Endometrial microvascular endothelial cells (primary cell): ENCODE results near the gene GNAS-AS1. TPM values are rescaled to one million over a fixed set of nuclear protein-coding genes. Genes with fewer than 3 reads are reported as not detected.

Experiments used
- in situ Hi-C: cut with HindIII; loops from 2 replicates; pipeline ENCODE4 v1.10.0; 2017; ENCODE audit warnings: low sequenced_read_pairs, low pct_unique_long_range_greater_than_20kb; ENCODE audit errors: inconsistent ontology term
- total RNA-seq: library from RNA; depleted of rRNA; stranded (reverse); fragments of >200 nt; gene quantifications from one replicate; pipeline ENCODE4 v1.2.3, GENCODE V29; 2015; ENCODE audit errors: inconsistent ontology term

The GNAS-AS1 gene
- total RNA-seq, 1 donor from 2014 or later, result not detected

DNA sequence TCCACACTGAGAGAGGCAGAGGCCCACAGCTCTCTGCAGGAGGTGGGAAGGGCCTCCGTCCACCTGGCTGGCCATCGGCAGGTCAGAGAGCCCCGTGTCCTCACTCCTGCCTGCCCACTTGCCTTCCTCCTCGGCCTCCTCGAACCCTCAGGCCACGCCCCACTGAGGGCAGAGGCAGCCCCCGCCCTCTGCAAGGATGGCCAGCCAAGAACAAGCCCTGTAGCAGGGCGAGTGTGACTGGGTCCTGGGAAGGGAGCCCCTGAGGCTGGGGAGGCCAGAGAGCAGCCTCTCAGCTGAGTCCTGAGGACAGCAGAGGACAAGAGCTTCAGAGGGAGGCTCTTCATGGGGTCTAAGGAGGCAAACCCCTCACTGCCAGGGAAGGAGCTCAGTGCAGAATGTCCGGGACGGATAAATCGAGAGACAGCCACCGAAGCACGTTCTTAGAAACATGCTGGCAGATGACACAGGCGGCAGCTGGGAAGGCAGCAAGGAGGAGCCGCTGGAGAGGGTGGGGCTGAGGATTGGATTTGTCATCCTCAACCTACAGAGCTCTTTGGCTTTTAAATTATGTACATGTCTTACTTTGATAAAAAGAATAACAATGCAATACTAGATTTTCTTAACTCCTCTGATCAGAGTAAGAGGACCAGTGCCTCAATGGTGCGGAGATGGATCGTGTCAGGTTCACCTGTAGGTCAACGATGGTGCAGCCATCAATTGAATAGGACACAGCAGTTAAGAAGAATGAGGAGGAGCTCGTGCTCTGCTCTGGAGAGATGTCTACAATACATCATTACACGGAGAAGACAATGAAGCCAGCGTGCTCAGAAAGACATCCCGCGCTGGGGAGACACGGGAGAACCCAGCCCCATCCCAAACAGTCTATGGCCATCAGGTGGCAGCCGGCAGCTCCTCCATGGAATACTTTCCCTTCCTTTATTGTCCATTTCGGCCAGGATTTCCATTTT is 53.0 kb downstream of the GNAS-AS1 start:
- in situ Hi-C loops, result no loop called here

DNA sequence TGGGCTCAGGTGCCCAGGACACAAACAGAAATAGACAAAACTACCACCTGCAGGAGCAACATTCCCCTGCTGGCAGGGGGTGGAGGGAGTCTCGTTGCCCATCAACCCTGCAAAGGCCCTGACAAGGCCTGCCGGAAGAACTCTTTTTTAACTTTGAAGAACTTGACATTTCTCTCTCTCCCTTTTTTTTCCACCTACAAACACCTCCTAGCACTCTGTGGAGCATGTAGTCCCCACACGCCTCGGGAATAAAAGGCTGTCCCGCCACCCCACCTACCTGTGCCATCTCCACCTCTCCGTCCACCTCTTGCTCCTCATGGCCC is 54.8 kb downstream of the GNAS-AS1 start:
- in situ Hi-C loops, result no loop called here

DNA sequence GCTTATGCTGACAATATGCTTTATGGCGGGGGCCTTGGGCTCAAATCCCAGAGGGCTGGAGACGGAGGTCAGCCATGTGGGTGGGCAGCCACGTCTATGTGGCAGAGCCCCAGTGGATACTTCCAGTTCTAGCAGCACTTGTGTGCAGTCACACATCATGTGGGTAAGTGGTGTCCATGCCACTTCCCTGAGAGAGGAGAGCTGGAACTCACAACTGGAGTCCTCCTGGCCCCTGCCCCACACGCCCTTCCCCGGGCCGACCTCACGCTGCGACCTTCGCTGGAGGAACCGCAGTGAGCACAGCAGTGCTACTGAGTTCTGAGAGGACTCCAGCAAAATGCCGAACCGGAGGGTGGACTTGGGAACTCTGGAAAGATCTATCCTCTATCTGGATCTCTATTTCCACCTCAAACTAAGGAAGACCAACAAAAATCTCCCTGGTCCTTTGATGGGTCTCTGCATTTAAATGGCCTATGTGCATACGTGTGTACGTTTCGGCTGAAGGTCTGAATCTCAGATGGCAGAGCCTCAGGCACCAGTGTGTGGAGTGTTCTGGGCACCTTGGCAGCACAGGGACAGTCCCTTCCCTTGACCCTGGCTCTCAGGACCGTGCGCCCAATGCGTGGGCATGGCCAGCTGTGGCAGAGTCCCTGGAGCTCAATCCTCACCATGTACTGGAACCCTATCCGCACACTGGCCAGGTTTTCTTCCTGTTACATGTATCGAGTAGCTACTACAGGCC is 55.4 kb downstream of the GNAS-AS1 start:
- in situ Hi-C loops, result no loop called here

DNA sequence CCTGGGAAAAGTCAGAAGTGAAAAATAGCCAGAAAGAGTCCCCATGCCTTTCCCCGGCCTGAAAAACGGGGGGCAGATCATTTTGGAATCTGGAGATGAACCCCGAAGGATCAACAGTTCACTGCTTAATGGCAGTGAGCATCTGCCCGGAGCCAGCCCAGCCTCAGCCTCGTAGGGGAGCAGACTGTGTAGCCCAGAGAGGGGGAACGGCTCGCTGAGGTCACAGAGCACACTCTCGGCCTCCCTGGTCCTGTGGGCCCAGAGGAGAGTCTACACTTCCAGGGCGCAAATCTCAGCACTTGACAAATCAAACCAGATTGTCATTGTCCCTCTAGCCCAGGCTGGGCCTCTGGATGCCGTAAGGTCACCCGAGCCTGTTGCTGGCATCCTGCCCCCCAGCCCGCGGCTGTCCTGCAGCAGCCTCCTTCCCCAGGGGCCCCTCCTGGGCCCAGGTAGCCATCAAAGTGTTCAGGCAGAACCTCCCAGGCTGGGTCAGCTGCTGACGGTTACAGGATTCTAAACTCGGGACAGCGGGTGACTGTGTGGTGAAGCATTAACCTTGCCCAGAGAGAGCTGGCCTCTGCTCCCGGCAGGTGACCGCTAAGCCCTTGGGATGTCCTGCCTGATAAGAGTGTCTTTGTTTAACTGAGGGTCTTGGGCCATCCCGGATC is 56.1 kb downstream of the GNAS-AS1 start:
- in situ Hi-C loops, result no loop called here

GRCh38 chr20:58793512-58794420 is 56.9 kb downstream of the GNAS-AS1 start:
- in situ Hi-C loops, result no loop called here

GRCh38 chr20:58792426-58792825 is 58.3 kb downstream of the GNAS-AS1 start:
- in situ Hi-C loops, result no loop called here

DNA sequence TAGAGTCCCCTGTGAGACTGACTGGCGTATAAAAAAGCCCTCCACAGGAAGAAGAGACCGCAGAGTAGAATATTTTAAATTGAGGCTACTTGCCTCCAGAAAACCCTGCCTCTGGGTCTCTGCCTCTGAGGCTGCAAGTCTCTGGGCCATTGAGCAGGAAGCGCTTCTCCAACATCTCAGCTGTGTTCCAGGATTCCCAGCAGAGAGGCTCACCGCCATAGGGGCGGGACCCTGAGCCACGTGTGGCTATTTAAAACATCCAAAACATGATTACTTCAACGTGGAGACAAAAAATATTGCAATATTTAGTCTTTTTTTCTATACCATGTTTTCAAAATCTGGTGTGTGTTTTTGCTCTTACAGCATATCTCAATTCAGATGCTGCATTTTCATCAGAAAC is 59.4 kb downstream of the GNAS-AS1 start:
- in situ Hi-C loops, result no loop called here

DNA sequence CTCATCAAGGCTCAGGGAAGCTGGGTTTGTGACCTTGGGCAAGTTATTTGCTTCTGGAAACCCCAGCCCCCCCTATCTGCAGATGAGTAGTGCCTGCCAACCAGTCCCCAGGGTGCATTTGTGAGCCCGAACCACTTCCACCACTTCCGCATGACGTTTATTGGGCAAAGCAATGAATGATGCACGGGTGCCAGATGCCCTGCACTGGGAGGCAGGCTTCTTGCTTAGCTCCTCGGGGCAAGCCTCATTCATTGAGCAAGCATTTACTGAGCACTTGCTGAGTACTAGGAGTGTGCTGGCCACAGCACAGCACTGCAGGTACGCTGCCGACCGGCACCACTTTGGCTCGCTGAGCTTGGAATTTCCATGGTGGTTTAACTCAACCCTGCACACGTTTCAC is 60.2 kb downstream of the GNAS-AS1 start:
- in situ Hi-C loops, result no loop called here

- in situ Hi-C loops, result no loop called here
Measured at GRCh38 chr20:58788896-58789544, 61.7 kb downstream of the GNAS-AS1 start.

DNA sequence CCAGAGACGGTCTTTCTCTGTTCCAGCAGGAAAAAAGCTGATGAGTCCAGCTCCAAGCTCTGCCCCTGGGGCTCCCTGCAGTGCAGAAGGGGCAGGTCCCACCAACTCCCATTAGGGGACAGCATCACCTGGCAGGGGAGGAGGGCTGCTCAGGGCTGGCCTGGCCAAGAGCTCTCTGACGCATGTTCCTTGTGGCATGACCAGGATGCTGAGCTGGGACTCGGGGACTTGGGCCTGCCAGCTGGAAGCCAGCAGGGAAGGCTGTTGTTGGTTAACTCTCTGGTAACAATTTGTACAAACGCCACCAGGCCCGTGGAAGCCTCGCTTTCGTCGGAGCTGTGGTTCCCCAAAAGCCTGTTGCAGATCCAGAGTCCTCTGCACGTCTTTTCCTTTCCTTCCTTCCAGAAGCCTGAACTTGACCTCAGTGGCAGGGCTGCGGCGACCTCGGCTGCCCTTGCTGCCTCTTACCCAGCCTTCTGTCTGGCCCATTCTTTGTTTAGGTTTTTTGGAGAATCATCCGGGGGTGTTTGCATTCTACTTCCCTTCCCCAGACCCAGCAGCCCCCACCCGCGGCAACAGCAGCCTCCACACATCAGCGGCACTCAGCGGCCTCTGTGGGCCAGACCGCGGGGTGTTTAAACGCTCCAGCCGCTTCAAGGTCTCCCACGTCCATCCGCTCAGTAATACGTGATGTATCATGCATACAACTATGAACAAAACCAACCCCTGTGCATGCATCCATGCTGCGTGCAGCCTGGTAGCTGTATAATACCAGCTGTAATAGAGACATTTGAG is 63.3 kb downstream of the GNAS-AS1 start:
- in situ Hi-C loops, result no loop called here

DNA sequence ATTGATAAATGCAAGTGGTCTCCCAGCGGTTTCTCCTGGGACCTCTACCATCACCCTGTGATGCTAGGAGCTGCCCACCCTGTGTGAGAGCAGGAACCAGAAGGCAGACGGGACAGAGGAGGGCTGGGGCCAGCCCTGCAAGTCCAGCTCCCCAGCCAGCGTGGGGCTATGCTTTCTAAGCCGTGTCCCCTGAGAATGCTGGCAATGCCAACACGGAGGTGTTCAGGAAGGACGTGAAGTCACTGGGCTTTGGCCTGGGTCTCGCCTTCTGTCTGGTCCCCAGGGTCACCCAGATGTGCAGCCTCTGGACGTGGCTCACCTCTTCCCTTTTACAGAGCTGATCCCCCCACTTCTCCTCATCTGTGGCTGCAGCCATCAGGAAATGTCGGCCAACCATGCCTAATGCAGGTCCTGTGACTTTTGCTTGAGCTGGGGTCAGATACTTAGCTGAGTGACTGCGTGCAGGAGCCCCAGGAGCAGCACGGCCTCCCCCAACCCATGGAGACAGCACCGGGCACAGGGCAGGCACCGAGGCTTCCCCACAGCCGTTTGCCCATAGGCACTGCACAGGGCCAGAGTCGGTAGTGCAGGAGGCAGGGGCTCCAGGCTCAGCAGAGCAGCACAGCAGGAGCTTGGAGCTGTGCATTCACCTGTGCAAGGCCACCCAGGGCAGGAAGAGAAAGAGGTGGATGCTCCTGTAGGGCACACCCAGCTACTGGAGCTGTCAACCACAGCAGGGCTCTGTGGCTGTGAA is 66.2 kb downstream of the GNAS-AS1 start:
- in situ Hi-C loops, result no loop called here

DNA sequence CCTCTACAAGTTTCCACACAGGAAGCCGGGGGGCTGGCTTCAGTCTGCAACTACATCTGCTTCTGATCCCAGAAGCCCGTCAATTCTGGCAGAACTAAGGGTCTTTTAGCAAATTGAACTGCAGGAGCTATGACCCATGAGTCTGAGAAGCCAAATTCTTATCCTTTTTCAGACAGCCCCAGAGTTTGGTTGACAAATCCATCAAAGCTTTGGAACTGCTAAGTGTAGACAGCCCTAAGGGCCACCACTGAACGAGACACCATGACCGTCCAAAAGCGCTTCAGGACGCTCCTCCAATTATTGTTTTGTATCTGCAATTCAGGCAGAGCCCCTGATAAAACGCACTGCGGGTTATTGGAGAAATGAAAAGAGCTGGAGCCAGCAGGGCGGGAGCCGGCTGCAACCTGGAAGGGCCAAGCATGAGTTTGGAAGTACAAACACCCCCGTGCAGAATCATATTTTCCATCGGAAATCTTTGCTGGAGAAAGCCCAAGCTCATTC is 67.1 kb downstream of the GNAS-AS1 start:
- in situ Hi-C loops, result no loop called here

GRCh38 chr20:58781138-58781537 is 69.6 kb downstream of the GNAS-AS1 start:
- in situ Hi-C loops, result no loop called here

DNA sequence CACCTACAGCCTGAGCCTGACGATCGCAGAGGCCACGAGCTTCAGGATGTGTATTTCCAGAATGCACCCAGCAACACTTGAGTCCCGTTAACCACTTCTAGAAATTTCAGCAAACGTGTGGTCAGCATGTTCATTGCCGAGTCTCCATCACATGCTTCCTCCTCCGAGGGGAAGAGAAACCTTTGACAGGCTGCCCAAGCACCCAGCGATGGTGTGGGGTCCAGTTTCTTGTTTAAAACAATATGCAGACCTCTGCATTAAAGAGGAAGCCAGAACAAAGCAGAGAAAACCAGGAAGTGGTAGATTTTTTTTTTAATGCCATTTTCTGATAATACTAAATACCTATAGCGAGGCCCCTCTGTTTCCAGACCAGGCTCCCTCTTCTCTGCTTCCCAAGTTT is 71.9 kb downstream of the GNAS-AS1 start:
- in situ Hi-C loops, result no loop called here

- in situ Hi-C loops, result no loop called here
Measured at GRCh38 chr20:58777657-58778056, 73.0 kb downstream of the GNAS-AS1 start.

- in situ Hi-C loops, result no loop called here
Measured at GRCh38 chr20:58776109-58776508, 74.6 kb downstream of the GNAS-AS1 start.

DNA sequence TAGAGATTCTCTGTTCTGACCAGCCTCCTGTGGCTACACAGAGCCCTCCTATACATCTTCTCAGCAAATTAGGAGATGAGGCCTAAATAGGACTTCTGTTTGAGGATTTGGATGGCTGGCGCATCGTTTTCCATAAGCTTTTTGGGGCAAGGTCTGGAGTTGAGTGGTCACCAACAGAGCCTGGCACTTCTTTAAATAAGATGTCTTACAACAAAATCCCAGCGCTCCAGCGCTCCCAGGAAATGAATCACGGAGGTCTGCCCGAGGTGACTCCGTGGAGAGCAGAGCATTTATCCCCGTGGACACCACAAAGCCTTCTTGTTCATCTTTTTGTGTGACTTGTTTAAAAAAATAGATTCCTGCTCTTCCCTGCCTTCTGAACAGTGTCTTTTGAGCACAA is 75.3 kb downstream of the GNAS-AS1 start:
- in situ Hi-C loops, result no loop called here
